Measurements from ENCODE around the gene NDEL1.

Gene NDEL1

DNA sequence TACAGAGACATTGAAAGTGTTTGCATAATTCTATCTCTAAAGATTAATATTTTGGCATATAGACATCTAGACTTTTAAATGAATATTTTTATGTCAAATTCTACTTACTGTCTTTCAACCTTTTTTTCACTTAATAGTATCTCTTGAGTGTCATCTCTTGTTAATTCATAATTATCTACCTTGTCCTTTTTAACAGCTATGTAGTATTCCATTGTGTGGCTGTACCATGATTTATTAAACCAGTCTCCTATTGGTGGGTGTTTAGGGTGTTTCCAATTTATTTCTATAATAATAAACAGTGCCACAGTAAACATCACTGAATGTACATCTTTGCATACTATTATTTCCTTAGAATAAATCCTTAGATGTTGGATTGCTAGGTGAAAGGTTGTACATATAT lies 21.7 kb upstream of the NDEL1 start:
- no peak for DNase-seq (ENCODE audit: low read depth in 3 of 3)

DNA sequence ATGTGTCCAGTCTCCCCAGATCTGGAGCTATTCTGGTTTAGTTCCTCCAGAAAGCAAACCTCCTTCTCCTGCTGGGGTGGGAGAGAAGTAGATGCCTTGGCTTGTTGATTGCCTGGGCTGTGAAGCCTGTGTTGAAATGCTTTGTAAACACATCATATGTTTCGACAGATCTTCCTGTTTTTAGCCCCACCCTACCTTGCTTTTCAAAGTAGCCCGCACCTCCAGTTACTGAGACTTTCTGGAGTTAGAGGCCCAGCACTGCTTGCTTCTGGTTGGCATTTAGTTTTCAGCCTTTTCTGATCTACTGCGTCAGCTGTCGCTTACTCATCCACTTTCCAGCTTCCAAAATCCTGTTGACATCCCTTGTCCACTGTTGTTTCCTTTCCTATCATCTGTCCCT lies 17.9 kb upstream of the NDEL1 start:
- no peak for DNase-seq (ENCODE audit: low read depth in 3 of 3)

DNA sequence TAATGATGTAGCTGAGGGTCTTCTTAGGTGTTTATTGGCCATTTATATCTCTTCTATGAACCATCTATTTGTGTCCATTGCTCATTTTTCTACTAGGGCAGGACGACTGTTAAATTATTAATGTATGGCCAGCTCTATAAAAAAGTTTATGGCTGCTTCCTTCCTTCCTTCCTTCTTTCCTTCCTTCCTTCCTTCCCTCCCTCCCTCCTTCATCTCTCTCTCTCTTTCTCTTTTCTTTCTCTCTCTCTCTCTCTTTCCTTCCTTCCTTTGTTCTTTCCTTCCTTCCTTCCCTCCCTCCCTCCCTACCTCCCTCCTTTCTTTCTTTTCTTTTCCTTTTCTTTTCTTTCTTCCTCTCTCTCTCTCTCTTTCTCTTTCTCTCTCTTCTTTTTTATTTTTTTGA lies 17.2 kb upstream of the NDEL1 start:
- DNase-seq (ENCODE audit: low read depth in 3 of 3): no peak

DNA sequence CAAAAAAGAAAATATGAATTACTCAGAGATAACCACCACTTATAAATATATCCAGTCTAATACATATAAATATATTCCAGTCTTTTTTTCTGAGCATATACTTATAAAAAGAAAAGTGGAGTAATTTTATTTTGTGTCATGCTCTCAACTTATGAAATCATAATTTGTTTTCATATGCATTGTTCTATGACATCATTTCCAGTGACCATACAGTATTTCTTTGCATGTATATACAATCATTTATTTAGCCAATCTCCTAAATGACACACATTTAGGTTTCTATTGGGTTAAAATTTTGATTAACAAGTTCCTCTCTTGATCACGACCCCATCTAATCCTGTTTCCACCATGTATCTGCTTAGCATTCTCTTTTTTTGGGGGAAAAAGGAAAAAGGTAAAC lies 16.4 kb upstream of the NDEL1 start:
- no peak for DNase-seq (ENCODE audit: low read depth in 3 of 3)

DNA sequence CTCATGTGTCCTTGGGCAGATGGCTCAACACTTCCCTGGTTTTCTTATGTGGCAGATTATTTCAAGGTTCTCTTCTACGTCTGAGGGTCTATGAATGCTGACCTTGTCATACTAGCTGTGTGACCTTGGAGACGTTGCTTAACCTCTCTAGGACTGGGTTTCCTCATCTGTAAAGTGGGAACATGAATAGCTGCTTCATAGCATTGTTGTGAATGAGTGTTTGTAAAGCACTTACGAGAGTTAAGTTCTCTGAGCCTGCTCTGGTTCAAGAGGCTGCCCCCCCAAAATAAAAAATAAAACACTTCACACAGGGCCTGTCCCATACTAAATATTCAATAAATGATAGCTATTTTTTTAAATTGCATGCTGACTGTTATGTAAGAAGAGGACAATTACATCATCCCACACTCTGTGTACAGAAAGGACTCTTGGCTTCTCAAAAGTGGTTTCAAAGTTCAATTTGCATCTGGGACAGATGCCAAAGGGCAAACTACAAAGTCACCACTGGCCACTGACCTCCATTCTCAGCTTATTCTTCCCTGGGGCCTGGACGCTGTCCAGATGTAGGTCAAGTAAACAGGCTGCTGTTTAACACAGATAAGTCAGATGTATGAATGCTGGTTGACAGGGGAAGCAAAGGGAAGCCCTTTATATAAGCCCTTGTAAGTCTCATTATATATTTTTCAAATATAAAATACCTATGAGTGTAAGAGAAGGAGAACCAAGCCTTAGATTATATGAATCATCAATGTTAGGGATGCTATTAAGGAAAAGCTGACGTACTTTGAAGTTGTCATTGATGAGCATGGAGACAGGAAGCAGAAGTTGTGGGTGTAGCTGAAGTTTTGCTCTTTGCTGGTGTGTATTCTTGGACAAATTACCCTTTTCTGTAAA lies 15.4 kb upstream of the NDEL1 start:
- no peak for DNase-seq (ENCODE audit: low read depth in 3 of 3)

DNA sequence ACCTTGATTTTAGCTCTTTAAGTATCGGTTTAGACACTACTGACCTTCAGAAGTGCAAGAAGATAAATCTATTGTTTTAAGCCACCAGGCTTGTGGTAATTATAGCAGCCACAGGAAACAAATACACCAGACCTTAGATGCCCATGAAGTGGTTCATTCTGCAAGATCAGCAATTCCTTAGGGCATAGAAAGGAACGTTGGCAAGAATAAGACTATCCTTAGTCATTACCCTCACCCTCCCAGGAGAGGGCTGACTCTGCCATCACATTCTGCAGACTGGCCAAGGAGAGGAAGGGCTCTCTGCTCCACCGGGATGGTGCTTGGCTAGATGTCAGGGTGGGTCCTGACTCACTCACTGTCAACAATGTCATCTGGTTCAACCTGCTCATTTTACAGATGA lies 14.1 kb upstream of the NDEL1 start:
- no peak for DNase-seq (ENCODE audit: low read depth in 3 of 3)

DNA sequence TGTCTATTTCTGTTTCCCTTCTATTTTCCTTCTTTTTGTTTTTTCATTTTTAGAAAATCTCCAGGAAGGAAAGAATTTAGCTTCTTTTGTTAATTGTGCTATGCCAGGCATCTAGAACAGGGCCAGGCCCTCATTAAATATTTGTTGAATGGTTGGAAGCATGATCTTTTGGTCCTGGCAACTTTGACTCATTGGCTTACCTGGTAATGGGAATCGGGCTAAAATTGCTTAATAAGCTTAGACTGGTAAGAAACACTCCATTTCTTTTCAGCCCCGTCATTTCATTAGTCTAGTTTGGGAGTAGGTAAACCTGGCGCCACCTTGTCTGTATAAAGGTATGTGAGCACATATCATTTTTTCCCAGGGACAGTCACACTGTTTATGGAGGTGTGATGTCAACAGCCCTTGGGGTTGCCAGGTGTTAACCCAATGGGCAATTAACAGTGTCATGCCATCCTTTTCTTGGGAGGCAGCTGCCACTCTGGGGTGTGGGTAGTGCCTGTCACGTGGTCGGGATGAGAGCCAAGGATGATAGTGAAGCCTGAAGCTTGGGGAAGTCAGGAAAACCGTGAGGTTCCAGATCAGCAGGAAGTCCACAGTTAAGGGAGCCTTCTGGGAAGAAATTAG lies 9.5 kb upstream of the NDEL1 start:
- DNase-seq (ENCODE audit: low read depth in 3 of 3): no peak

DNA sequence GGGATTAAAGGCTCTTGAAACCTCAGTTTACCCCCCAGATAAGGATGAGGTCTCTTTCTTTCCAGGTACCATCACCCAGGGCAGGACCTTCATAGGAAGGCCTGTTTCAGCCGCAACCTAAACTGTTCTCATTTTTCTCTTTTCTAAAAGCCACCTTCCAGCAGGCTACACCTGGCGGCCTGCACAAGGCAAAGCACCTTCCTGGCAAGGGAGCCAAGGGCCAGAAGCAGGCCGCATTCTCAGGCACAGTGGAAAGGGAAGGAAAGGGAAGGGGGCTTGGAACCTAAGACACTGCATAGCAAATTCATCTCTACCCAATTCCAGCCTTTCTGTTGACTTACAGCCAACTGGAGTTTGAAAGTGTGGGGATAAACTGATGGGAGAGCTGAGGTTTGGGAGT lies 8.9 kb upstream of the NDEL1 start:
- no peak for DNase-seq (ENCODE audit: low read depth in 3 of 3)

DNA sequence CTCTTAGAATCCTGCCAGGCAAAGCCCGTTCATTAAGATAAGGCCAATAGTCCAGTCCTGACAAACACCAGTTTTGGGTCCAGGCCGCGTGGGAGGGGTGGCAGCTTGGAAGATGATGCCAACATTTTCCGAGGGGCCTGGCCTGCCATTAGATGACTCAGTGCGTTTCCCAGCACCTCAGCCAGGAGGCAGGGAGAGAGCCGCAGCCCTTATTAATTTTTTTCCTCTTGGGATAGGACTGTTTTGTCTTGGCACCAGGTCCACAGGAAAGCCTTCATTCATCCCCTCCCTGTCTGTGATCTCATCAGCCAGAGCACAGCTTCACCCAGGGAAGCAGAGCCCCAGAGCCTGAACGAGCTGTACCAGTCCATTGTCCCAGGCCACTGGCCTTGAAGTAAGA lies 4.7 kb upstream of the NDEL1 start:
- DNase-seq (ENCODE audit: low read depth in 3 of 3): no peak

DNA sequence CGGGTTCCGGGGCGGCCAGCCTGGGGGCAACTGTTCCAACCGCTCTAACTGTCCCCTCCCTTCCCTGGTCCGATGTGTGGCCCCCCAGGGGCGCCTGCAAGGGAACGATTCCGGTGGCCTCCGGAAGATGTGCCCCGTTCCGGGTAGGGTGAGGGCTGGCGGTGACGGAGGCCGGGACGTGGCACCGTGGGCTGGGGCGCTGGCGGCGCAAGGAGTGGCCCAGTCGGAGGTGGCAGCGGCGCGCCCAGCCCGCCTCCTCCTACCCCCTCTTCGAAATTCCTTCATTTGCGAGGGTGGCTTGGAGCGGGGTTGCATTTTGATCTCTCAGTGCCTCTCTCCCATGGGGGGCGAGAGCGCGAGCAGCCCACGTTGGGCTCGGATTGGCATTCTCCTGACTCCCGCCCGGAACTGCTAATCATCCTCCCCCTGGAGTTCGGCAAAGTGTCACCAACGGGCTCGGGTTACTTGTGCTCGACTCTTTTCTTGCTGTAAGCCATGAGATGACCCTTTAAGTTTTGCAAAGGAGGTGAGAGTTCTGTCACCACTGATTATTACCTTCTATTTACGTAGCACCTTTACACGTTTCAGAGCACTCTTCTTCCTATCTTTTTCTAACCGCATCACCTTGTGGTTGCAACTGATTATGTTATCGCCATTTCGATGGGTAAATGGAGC lies 622 bp downstream of the NDEL1 start:
- DNase-seq (ENCODE audit: low read depth in 3 of 3): peak; percentile 32 to 51 (median 32)

DNA sequence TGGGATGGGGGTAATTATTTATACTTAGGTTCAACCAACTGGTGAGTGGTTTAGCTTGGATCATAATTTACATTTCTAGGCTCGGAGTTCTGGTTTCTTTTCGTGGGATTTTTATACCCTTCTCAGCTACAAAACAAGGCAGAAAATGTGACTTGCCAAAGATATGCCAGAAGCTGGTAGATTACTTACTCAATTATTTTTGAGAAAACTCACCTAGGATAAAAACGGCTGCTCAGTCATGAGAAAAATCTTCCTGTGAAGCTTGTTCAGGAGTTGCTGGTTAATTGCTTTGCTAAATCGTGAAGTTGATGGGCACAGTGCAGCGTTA lies 1.1 kb downstream of the NDEL1 start:
- DNase-seq (ENCODE audit: low read depth in 3 of 3): no peak

DNA sequence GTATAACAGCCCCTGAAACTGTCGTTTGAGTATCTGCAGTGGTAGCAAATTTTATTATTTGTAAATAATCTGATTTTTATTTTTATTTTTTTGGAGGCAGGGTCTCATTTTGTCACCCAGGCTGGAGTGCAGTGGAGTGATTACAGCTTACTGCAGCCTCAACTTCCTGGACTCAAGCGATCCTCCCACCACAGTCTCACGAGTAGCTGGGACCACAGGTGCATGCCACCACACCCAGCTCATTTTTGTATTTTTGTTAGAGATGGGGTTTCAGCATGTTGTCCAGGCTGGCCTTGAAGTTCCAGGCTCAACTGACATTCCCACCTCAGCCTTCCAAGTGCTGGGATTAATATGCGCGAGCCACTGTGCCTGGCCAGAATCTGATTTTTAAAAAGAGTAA lies 2.8 kb downstream of the NDEL1 start:
- no peak for DNase-seq (ENCODE audit: low read depth in 3 of 3)

DNA sequence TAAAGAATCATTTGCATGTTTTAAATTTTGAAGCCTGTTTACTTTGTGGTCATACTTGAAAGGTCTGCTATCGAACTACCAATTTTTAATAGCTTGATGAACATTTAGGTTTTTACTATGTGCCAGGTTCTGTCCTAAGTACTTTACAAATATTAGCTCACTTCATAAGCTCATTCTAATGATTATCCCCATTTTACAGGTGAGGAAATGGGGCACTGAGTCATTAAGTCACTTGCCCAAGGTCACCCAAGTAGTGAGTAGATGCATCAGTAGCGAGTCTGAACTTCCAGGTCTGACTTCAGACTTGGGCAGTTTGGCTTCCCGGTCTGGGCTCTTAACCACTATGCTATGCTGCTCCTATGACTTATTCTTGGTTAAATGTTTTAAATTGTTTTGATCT lies 4.0 kb downstream of the NDEL1 start:
- DNase-seq (ENCODE audit: low read depth in 3 of 3): no peak

DNA sequence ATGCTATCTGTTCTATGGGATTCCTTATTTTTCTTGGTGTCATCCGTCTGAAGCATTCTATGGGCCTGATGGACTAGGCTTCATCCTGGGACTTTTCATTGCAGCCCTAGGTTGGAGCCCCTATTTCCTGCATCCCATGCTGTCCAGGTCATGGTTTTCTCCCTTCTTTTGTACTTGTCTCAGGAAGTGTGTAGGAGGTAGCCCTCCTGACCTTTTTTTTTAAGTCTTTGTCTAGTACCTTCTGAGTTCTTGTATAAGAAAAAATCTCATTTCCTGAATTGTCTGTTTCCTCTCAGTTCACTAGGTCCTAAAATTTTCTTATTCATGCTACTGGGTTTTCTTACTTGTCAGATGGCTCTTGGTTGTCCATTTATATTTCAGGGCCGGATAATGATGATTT lies 6.0 kb downstream of the NDEL1 start:
- no peak for DNase-seq (ENCODE audit: low read depth in 3 of 3)

DNA sequence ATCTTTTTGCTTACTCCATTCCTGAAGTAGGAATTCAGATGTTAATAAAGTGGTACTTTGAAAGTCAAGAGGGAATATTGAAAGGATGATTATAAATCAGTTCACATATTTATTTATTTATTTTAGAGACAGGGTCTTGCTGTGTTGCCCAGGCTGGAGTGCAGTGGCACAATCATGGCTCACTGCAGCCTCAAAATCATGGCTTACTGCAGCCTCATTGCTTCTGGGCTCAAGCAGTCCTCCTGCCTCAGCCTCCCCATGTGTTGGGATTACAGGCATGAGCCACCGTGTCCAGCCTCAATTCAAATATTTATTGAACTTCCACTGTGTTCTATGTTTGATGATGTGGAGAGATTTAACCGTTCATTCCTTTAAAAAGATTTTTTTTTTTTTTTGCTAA lies 6.6 kb downstream of the NDEL1 start:
- no peak for DNase-seq (ENCODE audit: low read depth in 3 of 3)

DNA sequence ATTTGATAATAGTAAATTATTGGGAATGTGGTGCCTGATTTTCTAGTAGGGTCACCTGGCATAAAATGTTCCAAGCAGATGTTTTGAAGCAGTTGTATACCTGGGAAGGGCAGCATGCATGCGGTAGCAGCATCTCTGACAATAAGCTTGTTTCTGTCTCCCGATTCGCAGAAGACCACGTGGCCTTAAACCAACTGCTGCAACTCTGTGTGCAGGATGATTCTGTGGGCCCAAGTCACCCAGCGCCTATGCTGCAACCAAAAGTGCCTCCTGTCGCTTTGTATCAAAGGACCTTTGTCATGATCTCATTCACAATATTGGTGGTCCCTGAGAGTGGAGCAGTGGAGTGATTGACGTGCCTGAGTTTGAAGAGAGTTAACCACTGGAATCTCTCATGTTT lies 8.1 kb downstream of the NDEL1 start:
- no peak for DNase-seq (ENCODE audit: low read depth in 3 of 3)

DNA sequence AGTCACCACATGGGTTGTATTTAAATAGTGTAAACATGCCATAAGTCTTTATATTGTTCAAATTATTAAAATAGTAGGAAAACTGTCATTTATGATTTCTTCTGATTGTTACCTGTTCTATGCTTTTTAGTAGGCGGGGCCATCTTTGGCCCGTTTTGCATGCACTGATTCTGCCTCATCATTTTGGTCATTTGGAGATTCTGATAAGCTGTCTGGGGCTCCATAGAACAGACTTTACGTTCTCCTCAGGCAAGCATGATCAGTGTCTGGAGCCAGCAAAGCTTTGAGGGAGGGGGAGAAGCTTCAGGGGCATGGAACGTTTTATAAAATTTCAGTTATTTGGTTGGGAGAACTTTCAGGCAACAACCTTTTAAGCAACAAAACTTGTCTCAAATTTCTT lies 8.8 kb downstream of the NDEL1 start:
- DNase-seq (ENCODE audit: low read depth in 3 of 3): no peak

DNA sequence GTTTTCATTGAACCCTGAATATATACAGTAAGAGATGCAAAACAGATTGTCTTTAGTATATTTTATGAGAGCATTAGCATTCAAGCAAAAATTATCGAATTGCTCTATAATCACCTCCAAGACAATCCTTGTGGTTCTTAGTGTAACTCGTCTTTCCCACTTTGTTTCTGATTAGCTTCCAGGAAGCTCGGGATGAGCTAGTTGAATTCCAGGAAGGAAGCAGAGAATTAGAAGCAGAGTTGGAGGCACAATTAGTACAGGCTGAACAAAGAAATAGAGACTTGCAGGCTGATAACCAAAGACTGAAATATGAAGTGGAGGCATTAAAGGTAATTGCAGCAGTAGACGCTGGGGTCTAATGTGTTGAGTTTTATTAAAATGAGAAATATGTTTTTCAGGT lies 9.9 kb downstream of the NDEL1 start:
- DNase-seq (ENCODE audit: low read depth in 3 of 3): no peak

DNA sequence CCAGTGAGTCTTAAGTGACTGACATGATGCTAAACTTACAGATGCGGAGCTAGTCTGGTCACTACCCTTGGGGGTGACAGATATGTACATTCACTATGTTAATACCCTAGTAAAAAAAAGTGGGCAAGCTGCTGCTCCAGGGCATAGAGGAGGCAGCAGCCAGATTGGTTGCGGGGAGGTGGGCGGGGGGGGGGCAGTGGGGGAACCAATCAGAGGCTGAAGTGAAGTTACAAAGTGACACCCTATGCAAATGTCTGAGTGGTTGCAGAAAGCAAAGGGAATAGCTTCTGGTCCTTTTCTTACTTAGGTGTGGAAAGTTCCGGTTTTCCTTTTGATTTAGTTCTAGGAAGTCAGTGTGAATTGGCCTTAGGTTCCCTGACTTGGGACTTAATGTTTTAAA lies 12.1 kb downstream of the NDEL1 start:
- DNase-seq (ENCODE audit: low read depth in 3 of 3): no peak

DNA sequence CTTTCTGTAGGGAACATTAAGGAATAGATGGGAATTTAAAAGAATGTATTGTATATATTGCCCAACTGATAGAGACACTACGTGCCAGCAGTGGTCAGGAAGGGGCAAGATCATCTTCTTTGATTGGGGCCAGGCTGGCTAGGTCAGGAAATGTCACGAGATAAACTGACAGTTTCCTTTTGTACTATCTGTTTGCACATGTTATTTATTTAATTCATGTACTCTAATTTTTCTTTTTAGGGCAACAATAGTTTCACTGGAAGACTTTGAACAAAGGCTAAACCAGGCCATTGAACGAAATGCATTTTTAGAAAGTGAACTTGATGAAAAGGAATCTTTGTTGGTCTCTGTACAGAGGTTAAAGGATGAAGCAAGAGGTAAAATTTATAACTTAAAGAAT lies 12.6 kb downstream of the NDEL1 start:
- no peak for DNase-seq (ENCODE audit: low read depth in 3 of 3)

DNA sequence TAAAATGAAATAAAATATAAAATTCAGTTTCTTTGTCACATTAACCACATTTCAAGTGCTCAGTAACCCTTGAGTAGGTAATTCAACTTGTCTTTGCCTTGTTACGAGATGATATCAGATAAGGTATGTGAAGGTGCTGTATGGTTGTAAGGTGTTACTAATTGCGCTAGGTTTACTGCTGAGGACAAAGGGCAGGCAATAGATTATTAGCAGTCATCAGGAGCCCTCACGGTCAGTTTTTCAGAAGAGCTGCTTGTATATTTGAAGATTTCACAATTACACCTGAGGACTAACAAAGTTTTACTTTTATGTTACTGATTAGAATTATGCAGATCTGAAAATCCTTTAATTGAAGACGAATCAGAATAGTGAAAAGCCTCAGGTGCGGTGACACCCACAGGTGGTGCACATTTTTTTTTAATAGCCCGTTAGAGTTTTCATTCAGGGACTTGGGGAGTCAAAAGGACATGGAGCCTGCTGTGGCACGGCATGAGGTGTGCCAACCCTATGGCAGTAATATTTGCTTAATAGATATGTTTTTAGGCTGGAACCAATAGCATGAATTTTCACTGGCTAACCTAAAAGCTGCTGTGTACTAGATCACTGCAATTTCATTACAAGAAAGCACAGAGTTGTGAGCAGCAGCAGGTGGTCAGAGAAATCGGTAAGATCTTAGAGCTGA lies 16.4 kb downstream of the NDEL1 start:
- no peak for DNase-seq (ENCODE audit: low read depth in 3 of 3)

DNA sequence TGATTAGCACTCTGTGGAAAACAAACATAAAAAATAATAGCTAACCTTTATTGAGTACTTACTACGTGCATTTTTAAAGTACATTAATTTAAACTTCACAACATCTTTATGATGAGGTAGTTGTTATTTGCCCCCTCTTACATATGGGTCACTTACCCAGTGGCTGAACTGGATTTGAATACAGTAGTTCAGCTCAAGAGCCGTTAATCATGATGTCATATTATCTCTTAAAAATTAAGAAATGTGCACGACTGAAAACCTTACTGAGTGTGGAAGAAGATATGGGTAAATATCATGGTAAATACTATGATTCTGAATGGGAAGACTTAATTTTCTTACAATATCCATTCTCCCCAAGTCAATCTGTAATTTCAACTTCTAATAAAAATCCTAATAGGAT lies 17.6 kb downstream of the NDEL1 start:
- no peak for DNase-seq (ENCODE audit: low read depth in 3 of 3)

All from stimulated activated CD4-positive, alpha-beta T cell treated with anti-CD3 and anti-CD28 coated beads, TNF-alpha, amount 100 ng/mL, for 4 hours (primary cell).